Cardiac fibroblast (primary cell): ENCODE data around the gene P2RY2.

Experiments
- DNase-seq, 2 donors: peaks; one replicate each; pipeline versions ENCODE4 v3.0.0 to v3.0.0-alpha.2; 2010; ENCODE audit warnings: low read depth in 2 of 2
- H3K4me3 ChIP-seq, 2 donors: replicated peaks in 1 of 2; 1 replicate in 1 of 2; 2 replicates in 1 of 2; pipeline ENCODE4 v1.5.1; 2011; ENCODE audit warnings: low read depth in 2 of 2, low read length in 2 of 2, mild to moderate bottlenecking in 2 of 2, moderate library complexity in 1 of 2
- CTCF ChIP-seq: IDR thresholded peaks from one replicate; pipeline ENCODE4 v1.5.1; 2011; ENCODE audit warnings: low read depth, mild to moderate bottlenecking, low read length, inconsistent platforms

Gene P2RY2

GRCh38 chr11:73259406-73260126 lies 41.5 kb downstream of the P2RY2 start:
- DNase-seq: no peak
- no peak for TF ChIP-seq CTCF

GRCh38 chr11:73260127-73260457 lies 42.0 kb downstream of the P2RY2 start:
- no peak overlapping the region for H3K4me3 ChIP-seq
- DNase-seq: no peak
- TF ChIP-seq CTCF: no peak

More at GRCh38 chr11:73259406-73260126, 41.5 kb downstream of the P2RY2 start:
- no peak overlapping the region for H3K4me3 ChIP-seq

GRCh38 chr11:73262851-73263495 lies 44.9 kb downstream of the P2RY2 start:
- no peak for TF ChIP-seq CTCF
- peak; percentile 42 to 80 for DNase-seq
- H3K4me3 ChIP-seq: no peak overlapping the region

GRCh38 chr11:73263640-73264039 lies 45.6 kb downstream of the P2RY2 start:
- TF ChIP-seq CTCF: no peak
- no peak overlapping the region for H3K4me3 ChIP-seq
- DNase-seq: no peak

GRCh38 chr11:73265278-73265810 lies 47.3 kb downstream of the P2RY2 start:
- no peak for DNase-seq
- H3K4me3 ChIP-seq: no peak overlapping the region
- TF ChIP-seq CTCF: no peak

GRCh38 chr11:73265853-73266645 lies 48.0 kb downstream of the P2RY2 start:
- TF ChIP-seq CTCF: no peak
- no peak for DNase-seq
- H3K4me3 ChIP-seq: no peak overlapping the region
